Measurements from ENCODE around the gene NAT8L.

- TF ChIP-seq CTCF (IDR thresholded peaks at IDR 0.05) (no peak), EZH2 (IDR thresholded peaks at IDR 0.05; ENCODE audit: borderline replicate concordance, insufficient read depth, low read depth, low read length, poor library complexity, severe bottlenecking) (no peak)
Measured at GRCh38 chr4:2069161-2069971, 10.2 kb downstream of the NAT8L start.
